HEK293 (cell line): Measurements from ENCODE around the gene CABLES2.

ENCODE experiments used
- CTCF ChIA-PET: fragments of 350-600 bp; formaldehyde crosslinking; extraction: SDS; loops from one replicate; lab custom pipeline; 2021; ENCODE audit warnings: antibody characterized with exemption; lab: Yijun Ruan, JAX
- POLR2A ChIA-PET: fragments of 300-600 bp; formaldehyde crosslinking; extraction: SDS; loops from one replicate; lab custom pipeline; 2020; ENCODE audit warnings: antibody characterized with exemption, inconsistent platforms; lab: Yijun Ruan, JAX
- H3K27ac ChIP-seq: fragments of 200-500 bp; sonication (Bioruptor generic); 2 replicates; pipeline ENCODE4 v1.5.1; 2014; ENCODE audit warnings: low read depth, low read length, control low read depth, inconsistent platforms; ENCODE audit errors: extremely low read depth
- H3K36me3 ChIP-seq, 2 experiments: fragments of 200-500 bp in 1 of 2; sonication (Bioruptor generic) in 1 of 2; 1 replicate in 1 of 2; 2 replicates in 1 of 2; pipeline ENCODE4 v1.5.1; 2014 to 2017; ENCODE audit warnings: inconsistent platforms in 2 of 2, low read length in 2 of 2; ENCODE audit not compliant: control insufficient read depth in 2 of 2, insufficient read depth in 1 of 2
- H3K4me1 ChIP-seq: fragments of 200-500 bp; sonication (Bioruptor generic); 2 replicates; pipeline ENCODE4 v1.5.1; 2014; ENCODE audit warnings: mild to moderate bottlenecking, low read length, inconsistent platforms; ENCODE audit not compliant: control insufficient read depth, insufficient read depth
- H3K4me3 ChIP-seq: 2 replicates; pipeline ENCODE4 v1.5.1; 2011; ENCODE audit warnings: low read depth, mild to moderate bottlenecking, control low read depth, low read length, moderate library complexity
- H3K9me3 ChIP-seq: fragments of 200-500 bp; sonication (Bioruptor generic); 2 replicates; pipeline ENCODE4 v1.5.1; 2014; ENCODE audit warnings: low read depth, low read length, inconsistent platforms; ENCODE audit not compliant: control insufficient read depth, insufficient read depth
- GLI4 ChIP-seq: fragments of 450-650 bp; formaldehyde crosslinking; IDR thresholded peaks from 2 replicates; pipeline ENCODE4 v1.5.1; 2016; ENCODE audit warnings: missing biosample characterization, missing genetic modification characterization
- HOXD13 ChIP-seq: sonication (generic); formaldehyde crosslinking; IDR thresholded peaks from 2 replicates; pipeline ENCODE4 v1.8.0; 2022; ENCODE audit warnings: missing genetic modification reagents, borderline replicate concordance
- PBX3 ChIP-seq: sonication (generic); formaldehyde crosslinking; IDR thresholded peaks from 2 replicates; pipeline ENCODE4 v1.8.1; 2022; ENCODE audit warnings: mild to moderate bottlenecking, moderate library complexity, missing genetic modification reagents
- PRDM6 ChIP-seq: fragments of 450-650 bp; formaldehyde crosslinking; IDR thresholded peaks from 2 replicates; pipeline ENCODE4 v1.5.1; 2017; ENCODE audit warnings: missing biosample characterization, missing genetic modification characterization
- SP7 ChIP-seq: fragments of 450-650 bp; formaldehyde crosslinking; IDR thresholded peaks from 2 replicates; pipeline ENCODE4 v1.5.1; 2016; ENCODE audit warnings: missing biosample characterization, missing genetic modification characterization
- ZBTB17 ChIP-seq: fragments of 450-650 bp; formaldehyde crosslinking; IDR thresholded peaks from 2 replicates; pipeline ENCODE4 v1.5.1; 2016; ENCODE audit warnings: missing biosample characterization, missing genetic modification characterization
- ZBTB21 ChIP-seq: fragments of 450-650 bp; formaldehyde crosslinking; IDR thresholded peaks from 2 replicates; pipeline ENCODE4 v1.5.1; 2017; ENCODE audit warnings: missing biosample characterization, missing genetic modification characterization
- ZBTB8A ChIP-seq: fragments of 450-650 bp; formaldehyde crosslinking; IDR thresholded peaks from 2 replicates; pipeline ENCODE4 v1.5.1; 2016; ENCODE audit warnings: missing biosample characterization, missing genetic modification characterization
- ZEB2 ChIP-seq: fragments of 450-650 bp; formaldehyde crosslinking; IDR thresholded peaks from 2 replicates; pipeline ENCODE4 v1.5.1; 2016; ENCODE audit warnings: missing biosample characterization, missing genetic modification characterization
- ZNF112 ChIP-seq: fragments of 450-650 bp; formaldehyde crosslinking; IDR thresholded peaks from 2 replicates; pipeline ENCODE4 v1.5.0; 2017; ENCODE audit warnings: missing biosample characterization, missing genetic modification characterization
- ZNF155 ChIP-seq: fragments of 450-650 bp; formaldehyde crosslinking; IDR thresholded peaks from 2 replicates; pipeline ENCODE4 v1.5.1; 2016; ENCODE audit warnings: missing biosample characterization, missing genetic modification characterization
- ZNF18 ChIP-seq: fragments of 450-650 bp; formaldehyde crosslinking; IDR thresholded peaks from 2 replicates; pipeline ENCODE4 v1.5.1; 2016; ENCODE audit warnings: missing biosample characterization, missing genetic modification characterization
- ZNF274 ChIP-seq, 2 experiments: fragments of 200-500 bp in 1 of 2; fragments of 450-650 bp in 1 of 2; sonication (Bioruptor generic) in 1 of 2; formaldehyde crosslinking in 1 of 2; IDR thresholded peaks; 2 replicates each; pipeline versions ENCODE4 v1.5.1 to v1.6.1; 2014 to 2016; ENCODE audit warnings: borderline replicate concordance in 1 of 2, inconsistent platforms in 1 of 2, low read length in 1 of 2, missing biosample characterization in 1 of 2, missing genetic modification characterization in 1 of 2
- ZNF302 ChIP-seq: fragments of 450-650 bp; formaldehyde crosslinking; IDR thresholded peaks from 2 replicates; pipeline ENCODE4 v1.5.1; 2016; ENCODE audit warnings: missing biosample characterization, missing genetic modification characterization, low read depth
- ZNF394 ChIP-seq: fragments of 450-650 bp; formaldehyde crosslinking; IDR thresholded peaks from 2 replicates; pipeline ENCODE4 v1.5.1; 2016; ENCODE audit warnings: missing biosample characterization, missing genetic modification characterization, mild to moderate bottlenecking, moderate library complexity, borderline replicate concordance
- ZNF416 ChIP-seq: fragments of 450-650 bp; formaldehyde crosslinking; IDR thresholded peaks from 2 replicates; pipeline ENCODE4 v1.5.1; 2016; ENCODE audit warnings: missing biosample characterization, missing genetic modification characterization
- ZNF433 ChIP-seq: fragments of 450-650 bp; formaldehyde crosslinking; IDR thresholded peaks from 2 replicates; pipeline ENCODE4 v1.5.1; 2016; ENCODE audit warnings: missing biosample characterization, missing genetic modification characterization, low read depth
- ZNF449 ChIP-seq: fragments of 450-650 bp; formaldehyde crosslinking; IDR thresholded peaks from 2 replicates; pipeline ENCODE4 v1.5.1; 2017; ENCODE audit warnings: missing biosample characterization, mild to moderate bottlenecking, missing genetic modification characterization, moderate library complexity
- ZNF596 ChIP-seq: fragments of 450-650 bp; IDR thresholded peaks from 2 replicates; pipeline ENCODE4 v1.5.0; 2018; ENCODE audit warnings: missing biosample characterization, mild to moderate bottlenecking, missing genetic modification characterization, moderate library complexity
- ZNF629 ChIP-seq: fragments of 450-650 bp; formaldehyde crosslinking; IDR thresholded peaks from 2 replicates; pipeline ENCODE4 v1.5.1; 2017; ENCODE audit warnings: missing biosample characterization, missing genetic modification characterization
- ZNF654 ChIP-seq: fragments of 450-650 bp; formaldehyde crosslinking; IDR thresholded peaks from 2 replicates; pipeline ENCODE4 v1.5.1; 2016; ENCODE audit warnings: low read depth, missing biosample characterization, missing genetic modification characterization
- ZNF785 ChIP-seq: fragments of 450-650 bp; formaldehyde crosslinking; IDR thresholded peaks from 2 replicates; pipeline ENCODE4 v1.5.1; 2016; ENCODE audit warnings: missing biosample characterization, missing genetic modification characterization
- ZSCAN4 ChIP-seq: fragments of 450-650 bp; formaldehyde crosslinking; IDR thresholded peaks from 2 replicates; pipeline ENCODE4 v1.5.1; 2017; ENCODE audit warnings: missing biosample characterization, missing genetic modification characterization

Gene CABLES2

GRCh38 chr20:62448788-62449187 lies 41.7 kb upstream of the CABLES2 start:
- H3K4me3 ChIP-seq, result no peak overlapping the region
- TF ChIP-seq ZBTB17 (tag by site-specific recombination) (no peak), ZNF394 (no peak), ZNF18 (tag by site-specific recombination) (no peak), SP7 (no peak), ZNF449 (tag by site-specific recombination) (no peak), PRDM6 (tag by site-specific recombination) (no peak), ZNF302 (tag by site-specific recombination) (no peak), ZNF654 (tag by site-specific recombination) (no peak), HOXD13 (CRISPR knock-in tag) (no peak), ZNF596 (no peak), ZEB2 (tag by site-specific recombination) (no peak), ZNF112 (no peak), ZNF785 (tag by site-specific recombination) (no peak), ZNF155 (tag by site-specific recombination) (no peak), GLI4 (no peak)
- H3K9me3 ChIP-seq, result no peaks in the 10 kb centered on the region
- ChIA-PET CTCF (interaction anchor here (0.5 to 1.0 kb wide), 2 partner anchors 37 to 103 kb away, joined by 3 to 4 read pairs; no protein-coding TSS in a partner anchor), POLR2A (no interaction called here)
- H3K36me3 ChIP-seq, result no peaks in the 10 kb centered on the region
- no peak overlapping the region for H3K27ac ChIP-seq
- H3K4me1 ChIP-seq, result no peaks in the 10 kb centered on the region

GRCh38 chr20:62448038-62448437 lies 41.0 kb upstream of the CABLES2 start:
- H3K27ac ChIP-seq, result no peak overlapping the region
- H3K36me3 ChIP-seq, result no peaks in the 10 kb centered on the region
- no peak overlapping the region for H3K4me3 ChIP-seq
- TF ChIP-seq ZBTB8A (tag by site-specific recombination) (peak; percentile 59), ZNF416 (tag by site-specific recombination) (no peak), ZSCAN4 (tag by site-specific recombination) (no peak), PBX3 (no peak), ZBTB21 (tag by site-specific recombination) (peak; percentile 25; the same call in 1 of the 2 replicates), ZNF433 (tag by site-specific recombination) (no peak), ZNF274 (IDR thresholded peaks at IDR 0.05; ENCODE audit: low read length) (no peak), ZNF274 (tag by site-specific recombination; IDR thresholded peaks at IDR 0.05; ENCODE audit: borderline replicate concordance) (no peak), ZNF629 (tag by site-specific recombination) (peak; percentile 45)
- H3K9me3 ChIP-seq, result no peaks in the 10 kb centered on the region
- POLR2A ChIA-PET, result no interaction called here
- CTCF ChIA-PET, result interaction anchor here (0.5 kb wide), 1 partner anchor 103 kb away, joined by 3 read pairs; no protein-coding TSS in a partner anchor
- H3K4me1 ChIP-seq, result no peaks in the 10 kb centered on the region
